SK-N-SH treated with all-trans-retinoic acid at 6 μM for 48 hours (cell line): ENCODE data around the gene TUBGCP5.

Experiments used
- ATAC-seq: fragments of 200-7000 bp; cut with Tn5 transposase; 3 replicates; pipeline ENCODE4 v1.9.1; 2020; ENCODE audit warnings: mild to moderate bottlenecking, moderate library complexity
- ARNTL ChIP-seq: fragments of 450-650 bp; formaldehyde crosslinking; IDR thresholded peaks from 2 replicates; pipeline ENCODE4 v1.5.0; 2020; ENCODE audit warnings: low read depth, mild to moderate bottlenecking, moderate library complexity, borderline replicate concordance
- BACH2 ChIP-seq: fragments of 250-450 bp; sonication (Bioruptor Pico); IDR thresholded peaks from 2 replicates; pipeline ENCODE4 v1.9.0; 2021; ENCODE audit warnings: mild to moderate bottlenecking, borderline replicate concordance
- CSDC2 ChIP-seq: fragments of 250-450 bp; sonication (Bioruptor Pico); IDR thresholded peaks from 2 replicates; pipeline ENCODE4 v1.5.0; 2020; ENCODE audit warnings: mild to moderate bottlenecking, moderate library complexity
- GLIS3 ChIP-seq: fragments of 250-450 bp; sonication (Bioruptor Pico); IDR thresholded peaks from 2 replicates; pipeline ENCODE4 v1.5.0; 2020; ENCODE audit warnings: mild to moderate bottlenecking, moderate library complexity
- ISL1 ChIP-seq: fragments of 250-450 bp; sonication (Bioruptor Pico); IDR thresholded peaks from 2 replicates; pipeline ENCODE4 v2.1.2; 2022; ENCODE audit warnings: mild to moderate bottlenecking, moderate library complexity
- OSR1 ChIP-seq: fragments of 250-450 bp; sonication (Bioruptor Pico); IDR thresholded peaks from 2 replicates; pipeline ENCODE4 v1.8.0; 2022; ENCODE audit warnings: moderate library complexity, mild to moderate bottlenecking, inconsistent platforms
- POU6F1 ChIP-seq: fragments of 250-450 bp; sonication (Bioruptor Pico); IDR thresholded peaks from 2 replicates; pipeline ENCODE4 v1.8.0; 2021; ENCODE audit warnings: low read depth, mild to moderate bottlenecking, moderate library complexity, borderline replicate concordance
- PPARA ChIP-seq: fragments of 250-450 bp; sonication (Bioruptor Pico); IDR thresholded peaks from 2 replicates; pipeline ENCODE4 v1.5.0; 2020; ENCODE audit warnings: mild to moderate bottlenecking, borderline replicate concordance
- RARB ChIP-seq: fragments of 250-450 bp; sonication (Bioruptor Pico); IDR thresholded peaks from 2 replicates; pipeline ENCODE4 v1.8.0; 2021; ENCODE audit warnings: mild to moderate bottlenecking, moderate library complexity
- SNAI2 ChIP-seq: fragments of 250-450 bp; sonication (Bioruptor Pico); IDR thresholded peaks from 2 replicates; pipeline ENCODE4 v1.5.0; 2020; ENCODE audit warnings: mild to moderate bottlenecking, moderate library complexity
- TCF4 ChIP-seq: fragments of 250-450 bp; sonication (Bioruptor Pico); IDR thresholded peaks from 2 replicates; pipeline ENCODE4 v1.8.0; 2021; ENCODE audit warnings: mild to moderate bottlenecking, moderate library complexity, borderline replicate concordance
- TOX ChIP-seq: fragments of 250-450 bp; sonication (Bioruptor Pico); IDR thresholded peaks from 2 replicates; pipeline ENCODE4 v1.8.0; 2021; ENCODE audit warnings: mild to moderate bottlenecking, moderate library complexity, borderline replicate concordance
- TSHZ2 ChIP-seq: fragments of 250-450 bp; sonication (Bioruptor Pico); IDR thresholded peaks from 2 replicates; pipeline ENCODE4 v1.5.0; 2020; ENCODE audit warnings: mild to moderate bottlenecking, moderate library complexity
- ZC3H10 ChIP-seq: fragments of 250-450 bp; sonication (Bioruptor Pico); IDR thresholded peaks from 2 replicates; pipeline ENCODE4 v1.5.1; 2021; ENCODE audit warnings: mild to moderate bottlenecking, moderate library complexity
- ZFP3 ChIP-seq: fragments of 250-450 bp; sonication (Bioruptor Pico); IDR thresholded peaks from 2 replicates; pipeline ENCODE4 v1.5.0; 2020; ENCODE audit warnings: mild to moderate bottlenecking, moderate library complexity
- ZFP30 ChIP-seq: fragments of 450-650 bp; formaldehyde crosslinking; IDR thresholded peaks from 2 replicates; pipeline ENCODE4 v1.5.0; 2022; ENCODE audit warnings: mild to moderate bottlenecking, moderate library complexity
- ZNF565 ChIP-seq: fragments of 450-650 bp; formaldehyde crosslinking; conservative IDR thresholded peaks from 2 replicates; pipeline ENCODE4 v1.5.0; 2020; ENCODE audit warnings: low read depth, mild to moderate bottlenecking, moderate library complexity
- ZNF70 ChIP-seq: fragments of 450-650 bp; formaldehyde crosslinking; IDR thresholded peaks from 2 replicates; pipeline ENCODE4 v1.5.0; 2020; ENCODE audit warnings: mild to moderate bottlenecking, moderate library complexity
- ZNF8 ChIP-seq: fragments of 450-650 bp; formaldehyde crosslinking; IDR thresholded peaks from 2 replicates; pipeline ENCODE4 v1.5.0; 2020; ENCODE audit warnings: mild to moderate bottlenecking, moderate library complexity
- TF ChIP-seq, protein P1 (sequence below): fragments of 250-450 bp; sonication (Bioruptor Pico); IDR thresholded peaks from 2 replicates; pipeline ENCODE4 v1.5.1; 2020; ENCODE audit warnings: low read depth, mild to moderate bottlenecking, moderate library complexity
- TF ChIP-seq, protein P2 (sequence below): fragments of 250-450 bp; sonication (Bioruptor Pico); IDR thresholded peaks from 2 replicates; pipeline ENCODE4 v1.8.0; 2020; ENCODE audit warnings: mild to moderate bottlenecking, moderate library complexity, borderline replicate concordance

Gene TUBGCP5

DNA sequence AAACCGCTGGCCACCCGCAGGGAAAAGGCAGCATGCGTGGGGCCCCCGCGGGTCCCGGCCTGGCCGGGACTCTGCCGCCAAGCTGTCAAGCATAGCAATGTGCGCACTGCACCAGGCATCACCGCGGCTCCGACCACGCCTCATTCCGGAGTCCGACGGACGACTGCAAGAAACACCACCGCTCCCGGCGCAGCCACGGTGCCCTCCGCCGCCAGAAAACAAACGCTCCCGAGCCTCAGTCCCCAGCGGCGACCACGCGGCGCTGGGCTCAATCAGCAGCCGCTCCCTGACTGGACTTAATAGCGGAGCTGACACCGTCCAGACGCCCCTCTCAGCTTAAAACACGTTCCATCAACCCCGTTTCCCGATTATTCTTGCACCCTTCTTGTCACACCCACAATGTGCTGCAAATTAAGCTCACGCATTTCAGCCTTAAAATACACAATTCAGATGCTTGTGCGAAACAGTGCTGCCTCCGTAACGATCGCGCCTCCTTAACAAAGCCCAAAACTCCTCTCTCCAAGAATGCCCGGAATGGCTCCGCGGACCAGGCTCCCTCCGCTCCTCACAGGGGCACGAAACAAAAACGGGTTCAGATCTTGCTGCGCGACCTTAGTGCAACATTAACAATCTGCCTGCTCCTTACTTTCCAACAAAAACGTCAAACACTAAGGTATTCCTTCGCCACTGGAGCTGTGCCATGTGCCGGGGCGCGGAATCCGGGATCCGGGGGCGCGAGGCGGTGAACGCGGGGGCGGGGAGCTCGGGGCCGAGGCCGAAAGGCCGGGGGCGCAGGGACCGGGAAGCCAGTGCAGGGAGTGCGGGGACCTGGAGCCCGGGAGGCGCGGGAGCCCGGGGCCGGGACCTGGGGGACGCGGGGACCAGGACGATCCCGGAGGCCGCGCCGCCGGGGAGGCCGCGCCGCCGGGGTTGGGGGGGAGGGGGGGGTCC lies 59.9 kb downstream of the TUBGCP5 start (continued):
- TF ChIP-seq ZC3H10 (CRISPR knock-in tag), result no peak
- no peak for TF ChIP-seq ZFP30 (CRISPR knock-in tag)
- no peak for TF ChIP-seq ARNTL (CRISPR knock-in tag)
- TF ChIP-seq PPARA, result no peak
- TF ChIP-seq RARB (CRISPR knock-in tag), result no peak
- TF ChIP-seq POU6F1 (CRISPR knock-in tag), result no peak
- TF ChIP-seq, all 23 proteins: peak for 0

DNA sequence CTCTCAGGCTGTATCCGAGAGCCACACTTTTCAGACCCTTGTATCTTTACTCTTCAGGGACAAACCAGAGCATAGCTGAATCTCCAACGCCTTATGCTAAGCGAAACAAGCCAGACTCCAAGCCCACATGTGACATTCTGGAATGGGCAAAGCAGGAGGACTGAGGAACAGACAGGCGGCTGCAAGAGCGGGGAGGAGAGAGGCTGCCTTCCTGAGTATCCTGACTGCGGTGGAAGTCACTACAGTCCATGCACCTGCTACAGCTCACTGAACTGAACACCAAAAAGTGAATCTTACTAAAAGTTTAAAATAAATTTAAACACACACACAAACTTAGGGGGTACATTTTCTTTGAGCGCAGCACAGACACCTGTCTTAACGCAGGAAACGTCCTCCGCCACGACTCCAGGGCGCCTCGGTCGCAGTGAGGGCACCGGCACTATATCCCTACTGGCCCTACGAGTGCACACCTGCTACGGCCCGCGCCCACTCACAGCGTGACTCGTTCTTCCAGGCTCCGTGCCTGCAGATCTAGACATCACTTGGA lies 60.6 kb downstream of the TUBGCP5 start:
- TF ChIP-seq OSR1, result no peak
- TF ChIP-seq ZNF70 (CRISPR knock-in tag), result no peak
- peak; percentile 42 for ATAC-seq

DNA sequence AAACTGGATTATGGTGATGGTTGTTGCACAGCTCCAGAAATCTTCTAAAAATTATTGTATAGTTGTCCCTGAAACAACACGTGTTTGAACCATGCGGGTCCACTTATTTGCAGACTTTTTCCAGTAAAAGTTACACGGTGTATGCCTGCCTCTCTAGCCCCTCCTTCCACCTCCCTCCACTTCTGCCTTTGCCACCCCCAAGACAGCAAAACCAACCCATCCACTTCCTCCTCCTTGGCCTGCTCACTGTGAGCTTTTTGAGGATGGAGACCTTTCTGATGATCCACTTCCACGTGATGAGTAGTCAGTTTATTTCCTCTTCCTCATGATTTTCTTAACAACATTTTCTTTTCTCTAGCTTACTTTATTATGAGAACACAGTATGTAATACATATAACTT lies 64.6 kb downstream of the TUBGCP5 start:
- ATAC-seq, result no peak
- TF ChIP-seq PPARA (no peak), ARNTL (CRISPR knock-in tag) (no peak), ZFP3 (CRISPR knock-in tag) (no peak), OSR1 (no peak), ZNF70 (CRISPR knock-in tag) (no peak), TOX (CRISPR knock-in tag) (no peak), GLIS3 (CRISPR knock-in tag) (no peak), ZNF8 (no peak), TSHZ2 (no peak), ZC3H10 (CRISPR knock-in tag) (no peak), ISL1 (CRISPR knock-in tag) (no peak), POU6F1 (CRISPR knock-in tag) (no peak), SNAI2 (CRISPR knock-in tag) (no peak), BACH2 (CRISPR knock-in tag) (no peak), RARB (CRISPR knock-in tag) (no peak), CSDC2 (CRISPR knock-in tag) (no peak), ZFP30 (CRISPR knock-in tag) (no peak)
- TF ChIP-seq, protein P1, sequence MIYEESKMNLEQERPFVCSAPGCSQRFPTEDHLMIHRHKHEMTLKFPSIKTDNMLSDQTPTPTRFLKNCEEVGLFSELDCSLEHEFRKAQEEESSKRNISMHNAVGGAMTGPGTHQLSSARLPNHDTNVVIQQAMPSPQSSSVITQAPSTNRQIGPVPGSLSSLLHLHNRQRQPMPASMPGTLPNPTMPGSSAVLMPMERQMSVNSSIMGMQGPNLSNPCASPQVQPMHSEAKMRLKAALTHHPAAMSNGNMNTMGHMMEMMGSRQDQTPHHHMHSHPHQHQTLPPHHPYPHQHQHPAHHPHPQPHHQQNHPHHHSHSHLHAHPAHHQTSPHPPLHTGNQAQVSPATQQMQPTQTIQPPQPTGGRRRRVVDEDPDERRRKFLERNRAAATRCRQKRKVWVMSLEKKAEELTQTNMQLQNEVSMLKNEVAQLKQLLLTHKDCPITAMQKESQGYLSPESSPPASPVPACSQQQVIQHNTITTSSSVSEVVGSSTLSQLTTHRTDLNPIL (CRISPR knock-in tag), result no peak

- no peak for ATAC-seq
- no peak for TF ChIP-seq ZNF565 (CRISPR knock-in tag)
- no peak for TF ChIP-seq POU6F1 (CRISPR knock-in tag)
- TF ChIP-seq ZNF70 (CRISPR knock-in tag), result no peak
- TF ChIP-seq, protein P1 (CRISPR knock-in tag), result no peak
- no peak for TF ChIP-seq SNAI2 (CRISPR knock-in tag)
- no peak for TF ChIP-seq TOX (CRISPR knock-in tag)
- no peak for TF ChIP-seq GLIS3 (CRISPR knock-in tag)
- TF ChIP-seq TCF4 (CRISPR knock-in tag), result no peak
- no peak for TF ChIP-seq PPARA
- TF ChIP-seq ZC3H10 (CRISPR knock-in tag), result no peak
- no peak for TF ChIP-seq ZFP30 (CRISPR knock-in tag)
- no peak for TF ChIP-seq ZNF8
- TF ChIP-seq, protein P2, sequence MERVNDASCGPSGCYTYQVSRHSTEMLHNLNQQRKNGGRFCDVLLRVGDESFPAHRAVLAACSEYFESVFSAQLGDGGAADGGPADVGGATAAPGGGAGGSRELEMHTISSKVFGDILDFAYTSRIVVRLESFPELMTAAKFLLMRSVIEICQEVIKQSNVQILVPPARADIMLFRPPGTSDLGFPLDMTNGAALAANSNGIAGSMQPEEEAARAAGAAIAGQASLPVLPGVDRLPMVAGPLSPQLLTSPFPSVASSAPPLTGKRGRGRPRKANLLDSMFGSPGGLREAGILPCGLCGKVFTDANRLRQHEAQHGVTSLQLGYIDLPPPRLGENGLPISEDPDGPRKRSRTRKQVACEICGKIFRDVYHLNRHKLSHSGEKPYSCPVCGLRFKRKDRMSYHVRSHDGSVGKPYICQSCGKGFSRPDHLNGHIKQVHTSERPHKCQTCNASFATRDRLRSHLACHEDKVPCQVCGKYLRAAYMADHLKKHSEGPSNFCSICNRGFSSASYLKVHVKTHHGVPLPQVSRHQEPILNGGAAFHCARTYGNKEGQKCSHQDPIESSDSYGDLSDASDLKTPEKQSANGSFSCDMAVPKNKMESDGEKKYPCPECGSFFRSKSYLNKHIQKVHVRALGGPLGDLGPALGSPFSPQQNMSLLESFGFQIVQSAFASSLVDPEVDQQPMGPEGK (CRISPR knock-in tag), result no peak
- no peak for TF ChIP-seq ARNTL (CRISPR knock-in tag)
These were observed 65.4 kb downstream of the TUBGCP5 start for GRCh38 chr15:22973987-22974386.
